Colonic mucosa (tissue), 4 donors: ENCODE measurements around the gene UCN3. TPM values are rescaled to one million over a fixed set of nuclear protein-coding genes. Genes with fewer than 3 reads are reported as not detected.
"Not testable (repeated sequence)": the region's sequence is repeated elsewhere in the genome, so short reads cannot be mapped to it uniquely, and the experiment has no call there.

Experiments used
- DNase-seq: peaks from one replicate; pipeline ENCODE4 v3.0.0-alpha.2; 2020
- H3K27ac ChIP-seq: fragments of 200-600 bp; one replicate; pipeline ENCODE4 v1.8.0; 2021
- H3K27me3 ChIP-seq: fragments of 200-600 bp; one replicate; pipeline ENCODE4 v1.8.0; 2021
- H3K36me3 ChIP-seq: fragments of 200-600 bp; one replicate; pipeline ENCODE4 v1.8.0; 2021
- H3K4me1 ChIP-seq: fragments of 200-600 bp; one replicate; pipeline ENCODE4 v1.8.0; 2021; ENCODE audit warnings: mild to moderate bottlenecking
- H3K4me3 ChIP-seq: fragments of 200-600 bp; one replicate; pipeline ENCODE4 v1.8.0; 2021
- H3K9ac ChIP-seq, 2 donors: one replicate each; pipeline ENCODE4 v1.7.0; 2013; ENCODE audit warnings: control low read depth in 2 of 2, low read depth in 2 of 2, low read length in 2 of 2
- H3K9me3 ChIP-seq: fragments of 200-600 bp; one replicate; pipeline ENCODE4 v1.8.0; 2021
- intact Hi-C: fragments of 100-400 bp; cut with DNase I; formaldehyde crosslinking; loops from one replicate; pipeline ENCODE4 v1.14.1; 2022
- total RNA-seq, 2 donors: library from RNA; stranded (reverse); fragmentation: NEBNext Ultra II Directional in 1 of 2; extraction: Animal tissue kit (Norgen Biotek cat#: 25700) in 1 of 2; gene quantifications; one replicate each; pipeline ENCODE4 v1.2.1, GENCODE V29; 2021
- TF ChIP-seq, protein P1 (sequence below): fragments of 200-600 bp; IDR thresholded peaks from one replicate; pipeline ENCODE4 v1.8.0; 2022; ENCODE audit warnings: antibody characterized with exemption, mild to moderate bottlenecking
- donor health status: healthy.
- donor health status: DM: no; HTN: no; CAD: no.
- donor health status: DM: no; HTN: no; CAD: no.

The UCN3 gene
- total RNA-seq, 2 donors from 2014 or later = 4.0 TPM

DNA sequence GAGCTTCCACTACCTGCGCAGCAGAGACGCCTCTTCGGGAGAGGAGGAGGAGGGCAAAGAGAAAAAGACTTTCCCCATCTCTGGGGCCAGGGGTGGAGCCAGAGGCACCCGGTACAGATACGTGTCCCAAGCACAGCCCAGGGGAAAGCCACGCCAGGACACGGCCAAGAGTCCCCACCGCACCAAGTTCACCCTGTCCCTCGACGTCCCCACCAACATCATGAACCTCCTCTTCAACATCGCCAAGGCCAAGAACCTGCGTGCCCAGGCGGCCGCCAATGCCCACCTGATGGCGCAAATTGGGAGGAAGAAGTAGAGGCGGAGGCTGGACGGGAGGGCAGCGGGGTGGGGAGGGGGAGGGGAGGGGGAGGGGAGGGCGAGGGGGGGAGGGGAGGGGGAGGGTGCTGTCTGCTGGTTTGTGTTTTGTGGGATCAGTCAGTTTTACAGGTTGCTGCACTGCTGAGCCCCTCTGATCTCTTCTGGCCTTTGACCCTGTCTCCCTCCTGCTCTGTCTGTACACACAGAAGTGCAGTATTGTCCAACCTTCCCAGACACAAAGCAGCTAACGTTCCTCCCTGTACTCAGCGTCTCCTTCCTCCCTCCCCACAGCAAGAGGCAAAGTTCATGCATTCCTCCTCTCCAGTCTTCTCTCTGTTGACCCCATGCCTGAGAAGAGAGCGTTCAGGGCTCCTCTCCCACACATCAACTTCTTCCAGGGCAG lies 9.3 kb downstream of the UCN3 start:
- Histone ChIP-seq H3K9me3 (no peaks in the 10 kb centered on the region), H3K4me1 (no peaks in the 10 kb centered on the region), H3K27ac (no peak overlapping the region), H3K4me3 (no peak overlapping the region), H3K27me3 (no peaks in the 10 kb centered on the region), H3K36me3 (no peaks in the 10 kb centered on the region), H3K9ac (no peak overlapping the region)
- DNase-seq = no peak
- TF ChIP-seq, protein P1, sequence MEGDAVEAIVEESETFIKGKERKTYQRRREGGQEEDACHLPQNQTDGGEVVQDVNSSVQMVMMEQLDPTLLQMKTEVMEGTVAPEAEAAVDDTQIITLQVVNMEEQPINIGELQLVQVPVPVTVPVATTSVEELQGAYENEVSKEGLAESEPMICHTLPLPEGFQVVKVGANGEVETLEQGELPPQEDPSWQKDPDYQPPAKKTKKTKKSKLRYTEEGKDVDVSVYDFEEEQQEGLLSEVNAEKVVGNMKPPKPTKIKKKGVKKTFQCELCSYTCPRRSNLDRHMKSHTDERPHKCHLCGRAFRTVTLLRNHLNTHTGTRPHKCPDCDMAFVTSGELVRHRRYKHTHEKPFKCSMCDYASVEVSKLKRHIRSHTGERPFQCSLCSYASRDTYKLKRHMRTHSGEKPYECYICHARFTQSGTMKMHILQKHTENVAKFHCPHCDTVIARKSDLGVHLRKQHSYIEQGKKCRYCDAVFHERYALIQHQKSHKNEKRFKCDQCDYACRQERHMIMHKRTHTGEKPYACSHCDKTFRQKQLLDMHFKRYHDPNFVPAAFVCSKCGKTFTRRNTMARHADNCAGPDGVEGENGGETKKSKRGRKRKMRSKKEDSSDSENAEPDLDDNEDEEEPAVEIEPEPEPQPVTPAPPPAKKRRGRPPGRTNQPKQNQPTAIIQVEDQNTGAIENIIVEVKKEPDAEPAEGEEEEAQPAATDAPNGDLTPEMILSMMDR = no peak
- intact Hi-C loops = no loop called here

DNA sequence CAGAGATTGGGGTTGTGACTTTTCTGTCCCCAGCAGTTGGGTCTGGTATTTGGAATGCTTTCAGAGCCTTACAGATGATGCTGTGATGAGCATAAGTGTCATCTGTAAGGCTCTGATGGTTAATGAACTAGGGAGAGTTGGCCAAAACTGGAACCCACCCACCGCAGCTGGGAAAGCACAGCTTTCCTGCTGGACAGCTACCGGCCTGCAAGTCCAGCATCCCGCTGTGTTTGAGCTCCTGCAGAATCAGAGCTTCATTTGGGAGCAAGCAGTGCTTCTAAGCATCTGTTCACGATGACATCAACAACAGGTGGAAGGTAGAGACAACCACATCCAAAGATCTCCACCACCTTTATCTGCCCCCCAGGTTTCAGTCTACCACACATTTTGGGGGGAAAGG lies 11.7 kb downstream of the UCN3 start:
- H3K27ac ChIP-seq = no peak overlapping the region
- intact Hi-C loops = no loop called here
- H3K36me3 ChIP-seq = no peaks in the 10 kb centered on the region
- no peak overlapping the region for H3K4me3 ChIP-seq
- H3K4me1 ChIP-seq = no peaks in the 10 kb centered on the region
- no peak overlapping the region for H3K9ac ChIP-seq
- TF ChIP-seq, protein P1 = no peak
- H3K27me3 ChIP-seq = no peaks in the 10 kb centered on the region
- H3K9me3 ChIP-seq = no peaks in the 10 kb centered on the region
- no peak for DNase-seq

DNA sequence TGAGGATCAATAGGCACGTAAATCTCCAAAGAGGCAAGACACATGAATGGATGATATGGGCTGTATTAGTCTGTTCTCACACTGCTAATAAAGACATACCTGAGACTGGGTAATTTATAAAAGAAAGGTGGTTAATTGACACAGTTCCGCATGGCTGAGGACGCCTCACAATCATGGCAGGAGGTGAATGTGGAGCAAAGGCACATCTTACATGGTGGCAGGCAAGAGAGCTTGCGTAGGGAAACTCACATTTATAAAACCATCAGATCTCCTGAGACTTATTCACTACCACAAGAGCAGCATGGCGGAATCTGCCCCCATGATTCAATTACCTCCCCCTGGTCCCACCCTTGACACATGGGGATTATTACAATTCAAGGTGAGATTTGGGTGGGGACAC lies 14.4 kb downstream of the UCN3 start:
- H3K4me3 ChIP-seq, H3K36me3 ChIP-seq, H3K9ac ChIP-seq, H3K27ac ChIP-seq, H3K4me1 ChIP-seq, DNase-seq, H3K27me3 ChIP-seq, intact Hi-C loops, H3K9me3 ChIP-seq: not testable (repeated sequence)

DNA sequence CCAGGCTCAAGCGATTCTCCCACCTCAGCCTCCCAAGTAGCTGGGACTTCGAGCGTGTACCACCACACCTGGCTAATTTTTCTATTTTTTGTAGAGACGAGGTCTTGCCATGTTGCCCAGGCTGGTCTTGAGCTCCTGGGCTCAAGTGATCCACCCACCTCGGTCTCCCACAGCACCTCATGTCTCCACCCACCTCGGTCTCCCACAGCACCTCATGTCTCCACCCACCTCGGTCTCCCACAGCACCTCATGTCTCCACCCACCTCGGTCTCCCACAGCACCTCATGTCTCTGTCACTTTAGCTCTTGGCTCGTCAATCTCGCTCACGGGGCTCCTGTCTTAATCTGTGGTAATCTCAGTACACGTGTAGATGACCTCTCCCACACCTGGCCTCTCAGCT lies 15.6 kb downstream of the UCN3 start:
- DNase-seq, H3K27ac ChIP-seq, H3K27me3 ChIP-seq, H3K36me3 ChIP-seq, H3K4me1 ChIP-seq, H3K9ac ChIP-seq, H3K4me3 ChIP-seq, H3K9me3 ChIP-seq: not testable (repeated sequence)
- intact Hi-C loops = loop anchor here (10.0 kb wide), 2 partner anchors 96 to 536 kb away; no protein-coding TSS in a partner anchor

DNA sequence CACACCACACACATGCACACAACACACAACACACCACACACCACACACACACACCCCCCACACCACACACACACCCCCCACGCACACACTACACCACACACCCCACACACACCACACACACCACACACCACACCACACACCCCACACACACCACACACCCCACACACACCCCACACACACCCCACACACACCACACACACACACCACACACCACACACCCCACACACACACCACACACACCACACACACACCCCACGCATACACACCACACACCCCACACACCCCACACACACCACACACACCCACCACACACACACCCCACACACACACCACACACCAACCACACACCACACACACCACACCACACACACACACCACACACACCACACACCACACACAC lies 16.4 kb downstream of the UCN3 start:
- intact Hi-C loops = loop anchor here (10.0 kb wide), 2 partner anchors 96 to 536 kb away; no protein-coding TSS in a partner anchor
- H3K36me3 ChIP-seq = no peaks in the 10 kb centered on the region
- H3K9me3 ChIP-seq = no peaks in the 10 kb centered on the region
- no peak for DNase-seq
- TF ChIP-seq, protein P1 = no peak
- H3K4me1 ChIP-seq = no peaks in the 10 kb centered on the region
- H3K4me3 ChIP-seq = no peak overlapping the region
- no peaks in the 10 kb centered on the region for H3K27me3 ChIP-seq
- H3K27ac ChIP-seq = no peak overlapping the region
- no peak overlapping the region for H3K9ac ChIP-seq

DNA sequence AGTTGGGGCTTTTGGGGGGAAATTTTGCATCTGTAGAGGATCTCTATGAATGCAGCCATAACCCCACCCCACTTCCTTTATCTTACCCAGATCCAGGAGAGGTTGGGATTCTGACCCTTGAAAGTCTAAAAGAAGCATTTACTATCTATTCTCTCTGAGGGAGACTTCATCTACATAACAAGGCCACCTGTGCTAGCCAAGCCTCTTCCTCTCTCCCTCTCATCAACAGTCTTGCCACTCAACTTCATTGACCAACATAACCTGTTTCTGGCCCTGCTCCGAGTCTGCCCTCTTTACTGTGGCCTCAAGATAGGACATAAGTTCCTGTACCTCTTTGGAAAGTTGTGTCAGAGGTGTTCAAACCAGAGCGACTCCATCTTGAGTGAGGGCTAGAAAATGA lies 20.5 kb downstream of the UCN3 start:
- no peaks in the 10 kb centered on the region for H3K4me1 ChIP-seq
- TF ChIP-seq, protein P1 = no peak
- intact Hi-C loops = loop anchor here (10.0 kb wide), 2 partner anchors 100 to 540 kb away; no protein-coding TSS in a partner anchor

More for the DNA sequence above, 20.5 kb downstream of the UCN3 start:
- Histone ChIP-seq H3K9ac (no peak overlapping the region), H3K27ac (no peak overlapping the region), H3K27me3 (no peaks in the 10 kb centered on the region), H3K36me3 (no peaks in the 10 kb centered on the region), H3K4me3 (no peak overlapping the region), H3K9me3 (no peaks in the 10 kb centered on the region)
- no peak for DNase-seq
